HG03095 (cell line): ENCODE measurements around the gene TMEM208.

Experiments used
- ATAC-seq: cut with Tn5 transposase; IDR thresholded peaks from one replicate; pipeline ENCODE4 v1.9.1; 2021; ENCODE audit warnings: moderate library complexity; ENCODE audit not compliant: unreplicated experiment

The TMEM208 gene

DNA sequence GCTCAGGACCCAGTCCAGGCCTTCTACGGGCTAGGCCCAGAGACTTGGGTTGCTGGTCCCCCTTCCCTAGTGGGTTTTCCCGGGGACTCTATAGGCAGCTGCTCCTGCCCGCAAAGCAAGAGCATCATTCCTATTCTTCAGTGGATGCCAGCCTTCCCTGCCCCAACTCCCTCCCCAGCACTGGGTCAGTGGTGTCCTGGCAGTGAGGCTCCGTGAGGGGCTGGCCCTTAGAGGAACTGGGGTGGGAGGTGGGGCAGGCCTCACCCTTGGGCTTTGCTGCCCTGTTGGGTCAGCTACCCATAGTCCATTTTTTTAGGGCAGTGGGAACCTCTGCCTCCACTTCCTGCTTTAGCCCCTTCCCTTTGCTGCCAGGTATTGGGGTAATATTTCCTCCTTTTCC, 44.5 kb downstream of the TMEM208 start:
- no peak for ATAC-seq

DNA sequence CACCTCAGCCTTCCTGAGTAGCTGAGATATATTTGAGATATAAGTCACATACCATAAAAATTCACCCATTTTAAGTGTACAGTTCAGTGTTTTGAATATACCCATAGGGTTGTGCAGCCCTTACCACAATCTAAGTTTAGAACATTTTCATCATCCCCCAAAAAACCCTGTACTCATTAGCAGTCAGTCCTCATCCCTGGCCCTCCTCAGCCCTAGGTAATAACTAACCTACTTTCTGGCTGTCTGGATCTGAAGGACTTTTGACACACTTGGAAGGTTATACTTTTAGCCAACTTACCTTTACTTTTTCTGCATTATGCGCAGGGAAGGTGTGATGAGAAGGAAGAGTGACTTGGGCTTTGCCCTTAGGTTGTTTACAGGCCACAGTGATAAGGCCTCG, 48.4 kb downstream of the TMEM208 start:
- ATAC-seq, result no peak

DNA sequence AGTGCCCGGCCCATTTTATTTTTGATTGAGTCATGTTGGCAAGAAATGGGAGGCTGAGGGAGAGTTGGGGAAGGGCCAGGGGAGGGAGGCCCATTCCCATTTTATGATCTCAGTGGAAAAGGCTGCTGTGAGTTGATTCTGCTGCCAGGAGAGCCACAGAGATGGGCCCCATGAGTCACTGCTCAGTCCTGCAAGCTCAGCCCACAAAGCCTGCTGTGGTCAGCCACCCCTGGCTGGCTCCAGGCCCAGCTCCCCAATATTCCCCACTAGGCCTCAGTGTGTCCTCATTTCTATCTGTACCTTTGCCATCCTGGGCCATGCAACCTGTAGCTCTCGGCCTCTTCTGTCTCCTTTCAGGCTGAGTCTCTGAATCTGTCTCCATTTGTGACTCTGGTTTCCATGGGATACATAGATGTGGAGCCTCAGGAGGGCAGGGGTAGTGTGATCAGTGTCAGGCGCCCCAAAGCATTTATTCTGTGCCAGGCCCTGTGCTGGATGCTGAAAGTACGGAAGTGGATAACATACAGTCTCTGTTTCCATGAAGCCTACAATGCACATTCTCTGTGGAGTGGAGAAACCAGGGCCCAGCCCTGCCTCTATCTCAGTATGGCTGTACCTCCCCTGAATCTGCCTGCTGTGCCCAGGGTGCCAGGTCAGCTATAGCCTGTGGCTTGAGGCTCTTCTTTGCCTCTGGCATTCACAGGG, 50.5 kb downstream of the TMEM208 start:
- ATAC-seq, result no peak

DNA sequence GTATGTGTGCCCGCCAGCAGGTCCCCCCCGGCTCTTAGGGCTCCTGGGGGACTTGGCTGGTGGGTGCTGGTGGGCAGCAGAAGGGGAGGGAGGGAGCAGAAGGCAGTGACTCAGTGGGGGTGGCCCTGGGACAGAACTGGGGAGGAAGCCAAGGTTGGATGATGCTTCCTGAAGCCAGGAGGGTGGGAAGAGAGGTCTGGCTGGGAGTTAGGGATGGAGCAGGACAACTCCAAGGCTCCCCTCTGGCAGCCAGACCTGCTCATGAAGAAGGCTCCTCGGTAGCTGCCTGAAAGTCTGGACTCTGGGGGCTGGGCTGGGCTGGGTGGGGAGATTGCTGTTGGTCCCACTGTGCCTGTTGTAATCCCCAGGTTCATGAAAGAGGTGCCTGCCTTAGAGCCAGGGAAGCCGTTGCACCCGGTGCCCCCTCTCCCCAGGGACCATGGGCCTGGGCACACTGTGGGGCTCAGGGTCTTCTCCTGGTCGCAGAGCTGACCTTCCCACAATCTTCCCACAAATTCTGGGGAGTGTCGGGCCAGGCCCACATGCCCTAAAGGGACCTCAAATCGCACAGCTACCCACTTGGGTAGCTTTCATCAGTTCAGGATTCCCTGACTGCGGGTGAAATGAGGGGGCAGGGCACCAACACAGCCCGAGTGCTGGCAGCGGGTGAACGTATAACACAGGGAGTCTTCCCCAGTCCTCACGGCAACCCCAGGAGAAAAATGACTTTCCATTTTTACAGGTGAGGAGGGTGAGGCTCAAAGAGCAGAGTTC, 51.3 kb downstream of the TMEM208 start:
- ATAC-seq, result no peak
